Daoy (cell line): ENCODE measurements around the gene FGFR1OP2. TPM values are rescaled to one million over a fixed set of nuclear protein-coding genes. Genes with fewer than 3 reads are reported as not detected.
"Not testable (repeated sequence)": the region's sequence is repeated elsewhere in the genome, so short reads cannot be mapped to it uniquely, and the experiment has no call there.

Experiments used
- DNase-seq: peaks from one replicate; pipeline ENCODE4 v3.0.0-alpha.2; 2015; ENCODE audit warnings: low read depth
- total RNA-seq: library from RNA; depleted of rRNA; stranded (reverse); fragments of >200 nt; shearing (Covaris generic); gene quantifications from 2 replicates; pipeline ENCODE4 v1.2.3, GENCODE V29; 2014; rRNA removed

The FGFR1OP2 gene
- total RNA-seq = 99.2 and 127 TPM in 2 replicates

- DNase-seq = peak; percentile 99
These were observed at the start of gene FGFR1OP2, which contains the start of gene INTS13 for GRCh38 chr12:26937863-26938700. Gene FGFR1OP2, plus strand, starts transcription at chr12:26938470. Its CDS starts 15,689 bp downstream, at chr12:26954159. Gene INTS13, minus strand, starts transcription at chr12:26937981. Its CDS starts 1,178 bp downstream, at chr12:26936803.

GRCh38 chr12:26890784-26891183, 47.5 kb upstream of the FGFR1OP2 start:
- DNase-seq = no peak

GRCh38 chr12:26891704-26892103, 46.6 kb upstream of the FGFR1OP2 start:
- DNase-seq = no peak

- DNase-seq = no peak
These were observed 42.6 kb upstream of the FGFR1OP2 start for GRCh38 chr12:26895672-26896071.

- no peak for DNase-seq
These were observed 41.4 kb upstream of the FGFR1OP2 start for GRCh38 chr12:26896913-26897312.

- not testable (repeated sequence) for DNase-seq
These were observed 34.9 kb upstream of the FGFR1OP2 start for GRCh38 chr12:26903396-26903795.

GRCh38 chr12:26906024-26906423, 32.2 kb upstream of the FGFR1OP2 start:
- DNase-seq = no peak

- DNase-seq = no peak
These were observed 31.6 kb upstream of the FGFR1OP2 start for GRCh38 chr12:26906704-26907103.

- DNase-seq = no peak
These were observed 19.7 kb upstream of the FGFR1OP2 start for GRCh38 chr12:26918321-26919215.

GRCh38 chr12:26919216-26919555, 19.1 kb upstream of the FGFR1OP2 start:
- DNase-seq = no peak

- DNase-seq = no peak
These were observed 16.4 kb upstream of the FGFR1OP2 start for GRCh38 chr12:26921886-26922285.

- no peak for DNase-seq
These were observed 9.6 kb upstream of the FGFR1OP2 start for GRCh38 chr12:26928661-26929060.

GRCh38 chr12:26929590-26929989, 8.7 kb upstream of the FGFR1OP2 start:
- no peak for DNase-seq

- DNase-seq = no peak
These were observed 2.5 kb upstream of the FGFR1OP2 start for GRCh38 chr12:26935636-26936378.

GRCh38 chr12:26936559-26937442, 1.5 kb upstream of the FGFR1OP2 start:
- peak; percentile 14 for DNase-seq

- no peak for DNase-seq
These were observed 817 bp upstream of the FGFR1OP2 start for GRCh38 chr12:26937443-26937862.

- DNase-seq = no peak
These were observed 412 bp downstream of the FGFR1OP2 start for GRCh38 chr12:26938701-26939062.

- no peak for DNase-seq
These were observed 1.0 kb downstream of the FGFR1OP2 start for GRCh38 chr12:26939192-26939832.

- DNase-seq = no peak
These were observed 1.7 kb downstream of the FGFR1OP2 start for GRCh38 chr12:26939953-26940352.

- peak; percentile 11 for DNase-seq
These were observed 2.4 kb downstream of the FGFR1OP2 start for GRCh38 chr12:26940516-26941214.
